Glomerular visceral epithelial cell (primary cell): ENCODE data around the gene MED13L.

Source experiments
- DNase-seq: peaks from one replicate; pipeline ENCODE4 v3.0.0-alpha.2; 2016; ENCODE audit errors: extremely low spot score

Gene MED13L

GRCh38 chr12:115910057-115910456, 367.4 kb downstream of the MED13L start:
- DNase-seq: no peak
